CD14-positive monocyte (primary cell): Measurements from ENCODE around the gene MBP. TPM values are rescaled to one million over a fixed set of nuclear protein-coding genes. Genes with fewer than 3 reads are reported as not detected.

ENCODE experiments used
- DNase-seq, 3 donors: peaks; one replicate each; pipeline ENCODE4 v3.0.0-alpha.2; 2011 to 2022
- H2AFZ ChIP-seq: 2 replicates; pipeline ENCODE4 v1.6.0; 2012; ENCODE audit warnings: mild to moderate bottlenecking, low read depth, low read length, inconsistent platforms; ENCODE audit not compliant: insufficient read depth, poor library complexity, severe bottlenecking
- H3K27ac ChIP-seq, 2 donors: 1 replicate in 1 of 2; 2 replicates in 1 of 2; pipeline ENCODE4 v1.5.1; 2012 to 2013; ENCODE audit warnings: low read length in 2 of 2, control low read depth in 1 of 2, inconsistent platforms in 1 of 2, low read depth in 1 of 2, mild to moderate bottlenecking in 1 of 2
- H3K27me3 ChIP-seq, 2 donors: one replicate each; pipeline versions ENCODE4 v1.6.0 to v1.6.1; 2011 to 2013; ENCODE audit warnings: low read length in 2 of 2; ENCODE audit not compliant: control insufficient read depth in 2 of 2, insufficient read depth in 2 of 2
- H3K36me3 ChIP-seq, 2 donors: replicated peaks in 1 of 2; 1 replicate in 1 of 2; 2 replicates in 1 of 2; pipeline versions ENCODE4 v1.5.1 to v1.6.1; 2012 to 2013; ENCODE audit warnings: low read length in 2 of 2, control low read depth in 1 of 2, inconsistent platforms in 1 of 2, mild to moderate bottlenecking in 1 of 2; ENCODE audit not compliant: insufficient read depth in 2 of 2, control insufficient read depth in 1 of 2
- H3K4me1 ChIP-seq, 2 donors: 1 replicate in 1 of 2; 2 replicates in 1 of 2; pipeline versions ENCODE4 v1.5.1 to v1.6.1; 2012 to 2013; ENCODE audit warnings: low read length in 2 of 2, control low read depth in 1 of 2, inconsistent platforms in 1 of 2, mild to moderate bottlenecking in 1 of 2, moderate library complexity in 1 of 2; ENCODE audit not compliant: insufficient read depth in 2 of 2, control insufficient read depth in 1 of 2
- H3K4me2 ChIP-seq: replicated peaks from 2 replicates; pipeline ENCODE3; 2012; ENCODE audit warnings: low read length, moderate library complexity, mild to moderate bottlenecking; ENCODE audit not compliant: poor library complexity, severe bottlenecking; ENCODE audit errors: extremely low read depth
- H3K4me3 ChIP-seq, 3 experiments: fragments of 200-600 bp in 1 of 3; sonication (generic) in 1 of 3; replicated peaks in 1 of 3; 1 replicate in 2 of 3; 2 replicates in 1 of 3; pipeline ENCODE4 v1.5.1; 2011 to 2013; ENCODE audit warnings: low read length in 3 of 3, mild to moderate bottlenecking in 3 of 3, control low read depth in 2 of 3, low read depth in 2 of 3, inconsistent platforms in 1 of 3, moderate library complexity in 1 of 3
- H3K79me2 ChIP-seq: 2 replicates; pipeline ENCODE4 v1.6.0; 2012; ENCODE audit warnings: mild to moderate bottlenecking, control low read depth, inconsistent platforms, low read length, moderate library complexity; ENCODE audit not compliant: insufficient read depth
- H3K9ac ChIP-seq: 2 replicates; pipeline ENCODE4 v1.6.0; 2017; ENCODE audit warnings: low read length, mild to moderate bottlenecking; ENCODE audit not compliant: insufficient read depth, poor library complexity, severe bottlenecking
- H3K9me3 ChIP-seq, 2 donors: replicated peaks in 1 of 2; 1 replicate in 1 of 2; 2 replicates in 1 of 2; pipeline versions ENCODE4 v1.5.1 to v1.6.1; 2012 to 2013; ENCODE audit warnings: low read length in 2 of 2, control low read depth in 1 of 2; ENCODE audit not compliant: control insufficient read depth in 1 of 2, insufficient read depth in 1 of 2
- H4K20me1 ChIP-seq: 2 replicates; pipeline ENCODE4 v1.6.0; 2012; ENCODE audit warnings: mild to moderate bottlenecking, low read length, control low read depth, moderate library complexity; ENCODE audit not compliant: insufficient read depth
- H3K27ac Mint-ChIP-seq, 7 donors: one replicate each; pipeline ENCODE4 v1.8.0; 2020; ENCODE audit warnings: mild to moderate bottlenecking in 7 of 7, mixed read lengths in 7 of 7, moderate library complexity in 6 of 7, inconsistent platforms in 2 of 7
- H3K27me3 Mint-ChIP-seq, 3 donors: one replicate each; pipeline ENCODE4 v1.8.0; 2021 to 2022; ENCODE audit warnings: low read depth in 3 of 3, mild to moderate bottlenecking in 3 of 3, mixed read lengths in 3 of 3, moderate library complexity in 3 of 3, inconsistent platforms in 1 of 3
- H3K36me3 Mint-ChIP-seq, 2 donors: one replicate each; pipeline ENCODE4 v1.8.0; 2020; ENCODE audit warnings: mixed read lengths in 2 of 2, inconsistent platforms in 1 of 2, mild to moderate bottlenecking in 1 of 2
- H3K4me1 Mint-ChIP-seq: one replicate; pipeline ENCODE4 v1.8.0; 2020; ENCODE audit warnings: mild to moderate bottlenecking, mixed read lengths
- H3K4me3 Mint-ChIP-seq, 2 donors: one replicate each; pipeline ENCODE4 v1.8.0; 2020; ENCODE audit warnings: mild to moderate bottlenecking in 2 of 2, mixed read lengths in 2 of 2, moderate library complexity in 1 of 2
- H3K9me3 Mint-ChIP-seq, 7 donors: one replicate each; pipeline ENCODE4 v1.8.0; 2020 to 2022; ENCODE audit warnings: mixed read lengths in 7 of 7, mild to moderate bottlenecking in 6 of 7, moderate library complexity in 6 of 7, inconsistent platforms in 2 of 7
- CTCF ChIP-seq: fragments of 200-600 bp; IDR thresholded peaks from one replicate; pipeline ENCODE4 v1.8.0; 2022; ENCODE audit warnings: antibody characterized with exemption, mild to moderate bottlenecking
- WGBS: methylation state at CpG from one replicate; pipeline ENCODE4 v1.1.5; 2013; ENCODE audit warnings: missing lambda C conversion rate; ENCODE audit not compliant: insufficient coverage; 5-methylcytosine and 5-hydroxymethylcytosine counted together
- intact Hi-C, 2 donors: fragments of 100-400 bp; cut with micrococcal nuclease; formaldehyde crosslinking; loops; one replicate each; pipeline versions ENCODE4 v1.15.0 to v1.15.1; 2023
- polyA plus RNA-seq, 3 donors: library from polyadenylated mRNA; depleted of rRNA in 1 of 3; unstranded in 2 of 3; stranded (reverse) in 1 of 3; fragments of 300-500 nt in 2 of 3; fragments of >200 nt in 1 of 3; fragmentation: Illumina TruSeq in 2 of 3; gene quantifications; 1 replicate in 2 of 3; 2 replicates in 1 of 3; pipeline ENCODE4 v1.2.3, GENCODE V29; 2012 to 2021

The MBP gene
- polyA plus RNA-seq, 3 donors: 47.7 to 81.0 (median 50.4) TPM

- H3K4me3 Mint-ChIP-seq: peak overlapping the region; percentile 66 to 70
- H3K27me3 Mint-ChIP-seq: peaks cover 0 to 6% (median 0%) of the 10 kb centered on the region in 3 donors
- peaks cover 0 to 4% (median 0%) of the 10 kb centered on the region in 7 donors for H3K9me3 Mint-ChIP-seq
- Histone ChIP-seq H3K36me3 (peaks cover 11 to 21% of the 10 kb centered on the region in 2 donors), H3K27ac (peak overlapping the region; percentile 87 to 99), H2AFZ (no peak overlapping the region), H4K20me1 (peaks cover 7% of the 10 kb centered on the region), H3K79me2 (peaks cover 89% of the 10 kb centered on the region), H3K4me2 (peak overlapping the region; percentile 67), H3K4me3 (peak overlapping the region; percentile 12 to 62 (median 34)), H3K9ac (peak overlapping the region; percentile 69), H3K9me3 (no peaks in the 10 kb centered on the region), H3K27me3 (no peaks in the 10 kb centered on the region), H3K4me1 (peaks cover 73 to 83% of the 10 kb centered on the region in 2 donors)
- peaks cover 76% of the 10 kb centered on the region for H3K4me1 Mint-ChIP-seq
- WGBS: no CpG with 5 or more reads among the region's 11 CpGs
- H3K27ac Mint-ChIP-seq: peak overlapping the region; percentile 95 to 100 (median 100)
- intact Hi-C loops: loop anchor here (1.0 to 2.0 kb wide), 3 partner anchors 13 to 63 kb away; no protein-coding TSS in a partner anchor
- no peak for TF ChIP-seq CTCF
- H3K36me3 Mint-ChIP-seq: peaks cover 53 to 58% of the 10 kb centered on the region in 2 donors
- DNase-seq: peak; percentile 94 to 98 (median 96)
Observed at GRCh38 chr18:77127769-77128671, 4.6 kb downstream of the MBP start.

- peak overlapping the region; percentile 50 to 71 for H3K27ac ChIP-seq
Observed at GRCh38 chr18:77124452-77124922, 8.1 kb downstream of the MBP start.

More at GRCh38 chr18:77124452-77124922, 8.1 kb downstream of the MBP start:
- Histone ChIP-seq H3K27me3 (no peaks in the 10 kb centered on the region), H4K20me1 (peaks cover 16% of the 10 kb centered on the region), H3K4me1 (peaks cover 59 to 67% of the 10 kb centered on the region in 2 donors), H3K9ac (peak overlapping the region; percentile 31), H2AFZ (no peak overlapping the region), H3K79me2 (peaks cover 94% of the 10 kb centered on the region), H3K9me3 (no peaks in the 10 kb centered on the region), H3K4me2 (peak overlapping the region; percentile 67), H3K4me3 (peak overlapping the region in 1 of 3 experiments; percentile 43), H3K36me3 (peaks cover 15 to 43% of the 10 kb centered on the region in 2 donors)
- peaks cover 0 to 3% (median 0%) of the 10 kb centered on the region in 3 donors for H3K27me3 Mint-ChIP-seq
- TF ChIP-seq CTCF: no peak
- peak overlapping the region; percentile 48 to 93 (median 80) for H3K27ac Mint-ChIP-seq
- intact Hi-C loops: no loop called here
- H3K36me3 Mint-ChIP-seq: peaks cover 68 to 76% of the 10 kb centered on the region in 2 donors
- H3K4me1 Mint-ChIP-seq: peaks cover 80% of the 10 kb centered on the region
- H3K9me3 Mint-ChIP-seq: no peaks in the 10 kb centered on the region
- WGBS: 5% methylated on average over 5 of the region's 9 CpGs
- H3K4me3 Mint-ChIP-seq: peak overlapping the region; percentile 49 to 69
- DNase-seq: peak in 2 of 3 donors; percentile 59 to 68
